Caco-2 (cell line): ENCODE results near the gene PGGHG. TPM values are rescaled to one million over a fixed set of nuclear protein-coding genes. Genes with fewer than 3 reads are reported as not detected.
A peak's percentile ranks its signal among the peaks of the same experiment; 100 is the strongest.
"Not testable (repeated sequence)": the region's sequence is repeated elsewhere in the genome, so short reads cannot be mapped to it uniquely, and the experiment has no call there.

Source experiments
- BruUV-seq: library from RNA; stranded (reverse); fragments of 400-500 nt; replicated peaks from 2 replicates; lab custom pipeline; 2021; lab: Mats Ljungman, UMichigan
- CTCF ChIA-PET: fragments of 300-600 bp; sonication (Branson Sonifier 250); formaldehyde crosslinking; loops from one replicate; lab custom pipeline; 2022; ENCODE audit warnings: antibody characterized with exemption; lab: Charles Lee
- POLR2A ChIA-PET: fragments of 300-600 bp; sonication (Branson Sonifier 250); formaldehyde crosslinking; loops from one replicate; lab custom pipeline; 2022; ENCODE audit warnings: antibody characterized with exemption; lab: Charles Lee
- DNase-seq, 2 experiments: peaks; one replicate each; pipeline versions ENCODE4 v3.0.0 to v3.0.0-alpha.2; 2020 to 2022
- H3K27me3 ChIP-seq: replicated peaks from 2 replicates; pipeline ENCODE4 v1.6.0; 2011; ENCODE audit warnings: low read length; ENCODE audit not compliant: control insufficient read depth, insufficient read depth
- H3K36me3 ChIP-seq: 2 replicates; pipeline ENCODE4 v1.5.1; 2011; ENCODE audit warnings: low read length; ENCODE audit not compliant: control insufficient read depth, insufficient read depth
- H3K4me1 ChIP-seq: fragments of 250-450 bp; sonication (Bioruptor Pico); 2 replicates; pipeline ENCODE4 v1.5.1; 2020; ENCODE audit warnings: mild to moderate bottlenecking
- H3K4me3 ChIP-seq: 2 replicates; pipeline ENCODE4 v1.5.1; 2011; ENCODE audit warnings: low read depth, mild to moderate bottlenecking, control low read depth, low read length
- H3K9me3 ChIP-seq: fragments of 250-450 bp; sonication (Bioruptor Pico); 2 replicates; pipeline ENCODE4 v1.5.1; 2020; ENCODE audit warnings: mild to moderate bottlenecking, moderate library complexity
- H3K27ac Mint-ChIP-seq: one replicate; pipeline ENCODE4 v1.8.0; 2022; ENCODE audit warnings: mixed read lengths; ENCODE audit not compliant: unreplicated experiment
- H3K27me3 Mint-ChIP-seq: one replicate; pipeline ENCODE4 v1.8.0; 2022; ENCODE audit warnings: mixed read lengths; ENCODE audit not compliant: insufficient read depth, unreplicated experiment
- H3K36me3 Mint-ChIP-seq: one replicate; pipeline ENCODE4 v1.8.0; 2022; ENCODE audit warnings: mild to moderate bottlenecking, mixed read lengths; ENCODE audit not compliant: insufficient read depth, unreplicated experiment
- H3K4me1 Mint-ChIP-seq: one replicate; pipeline ENCODE4 v1.8.0; 2022; ENCODE audit warnings: low read depth, mixed read lengths; ENCODE audit not compliant: unreplicated experiment
- H3K4me3 Mint-ChIP-seq: one replicate; pipeline ENCODE4 v1.8.0; 2022; ENCODE audit warnings: mild to moderate bottlenecking, moderate library complexity, mixed read lengths; ENCODE audit not compliant: unreplicated experiment
- H3K9me3 Mint-ChIP-seq: one replicate; pipeline ENCODE4 v1.8.0; 2022; ENCODE audit warnings: mixed read lengths; ENCODE audit not compliant: unreplicated experiment
- intact Hi-C: fragments of 100-400 bp; cut with micrococcal nuclease; formaldehyde crosslinking; loops from one replicate; pipeline ENCODE4 v1.10.0; 2022; ENCODE audit not compliant: unreplicated experiment
- total RNA-seq: library from RNA; stranded (reverse); gene quantifications from 2 replicates; pipeline ENCODE4 v1.2.3, GENCODE V29; 2022
- TF ChIP-seq, protein P1 (sequence below), 2 experiments: fragments of 200-600 bp in 1 of 2; IDR thresholded peaks; 1 replicate in 1 of 2; 2 replicates in 1 of 2; pipeline versions ENCODE4 v1.5.1 to v1.8.0; 2011 to 2022; ENCODE audit warnings: antibody characterized with exemption in 1 of 2, control low read depth in 1 of 2, inconsistent platforms in 1 of 2, low read depth in 1 of 2, low read length in 1 of 2, mild to moderate bottlenecking in 1 of 2, moderate library complexity in 1 of 2; ENCODE audit not compliant: insufficient read depth in 1 of 2, severe bottlenecking in 1 of 2, unreplicated experiment in 1 of 2

The PGGHG gene
- total RNA-seq, 1 experiment from 2014 or later: 59.6 TPM

DNA sequence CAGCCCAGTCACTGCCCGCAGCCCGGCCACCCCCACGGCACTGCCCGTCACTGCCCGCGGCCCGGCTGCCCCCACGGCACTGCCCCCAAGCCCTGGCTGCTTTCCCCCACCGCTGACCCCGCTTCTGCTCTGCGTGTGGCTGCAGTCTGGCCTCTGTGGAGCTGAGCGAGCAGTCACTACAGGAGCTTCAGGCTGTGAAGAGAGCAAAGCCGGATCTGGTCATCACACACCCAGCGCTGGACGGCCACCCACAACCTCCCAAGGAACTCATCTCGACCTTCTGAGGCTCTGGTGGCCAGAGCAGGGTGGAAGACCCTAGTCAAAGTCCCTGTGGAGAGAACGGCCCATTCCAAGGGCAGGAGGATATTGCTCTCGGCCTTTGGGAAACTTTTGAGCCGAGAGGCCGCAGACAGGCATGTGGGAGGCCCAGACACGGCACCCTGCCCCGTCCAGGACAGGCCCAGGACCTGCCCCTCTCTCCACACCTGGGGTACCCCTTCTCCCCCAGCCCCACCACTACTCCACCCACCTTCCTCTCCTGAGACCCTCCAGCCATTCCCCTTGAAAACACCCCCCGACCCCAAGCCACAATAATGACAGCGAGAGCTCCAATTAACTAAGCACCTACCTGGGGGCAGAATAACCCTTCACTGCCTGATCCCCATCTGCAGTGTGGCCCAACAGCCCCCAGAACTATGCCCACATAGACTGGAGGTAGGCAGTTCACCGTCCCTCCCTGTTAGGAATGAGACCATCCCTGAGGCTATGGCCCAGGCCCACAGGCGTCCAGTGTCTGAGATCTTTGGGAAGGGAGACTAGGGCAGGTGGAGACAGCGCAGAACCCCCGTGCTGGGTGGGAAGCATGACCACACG is 3.7 kb upstream of the PGGHG start:
- Histone ChIP-seq H3K9me3 (no peaks in the 10 kb centered on the region), H3K4me3 (no peak overlapping the region), H3K27me3 (peaks cover 5% of the 10 kb centered on the region), H3K36me3 (no peaks in the 10 kb centered on the region), H3K4me1 (peaks cover 18% of the 10 kb centered on the region)
- peaks cover 23% of the 10 kb centered on the region for H3K27me3 Mint-ChIP-seq
- CTCF ChIA-PET: interaction anchor here (0.6 kb wide), 1 partner anchor 126 kb away, joined by 4 read pairs; no protein-coding TSS in a partner anchor
- no TSS peak for BruUV-seq
- no peak overlapping the region for H3K27ac Mint-ChIP-seq
- intact Hi-C loops: no loop called here
- peaks cover 7% of the 10 kb centered on the region for H3K36me3 Mint-ChIP-seq
- H3K9me3 Mint-ChIP-seq: no peaks in the 10 kb centered on the region
- peaks cover 7% of the 10 kb centered on the region for H3K4me1 Mint-ChIP-seq
- POLR2A ChIA-PET: interaction anchor here (0.7 kb wide), 1 partner anchor 35 kb away, joined by 3 read pairs; no protein-coding TSS in a partner anchor
- peak in 1 of 2 experiments; percentile 33 for DNase-seq
- TF ChIP-seq, protein P1, sequence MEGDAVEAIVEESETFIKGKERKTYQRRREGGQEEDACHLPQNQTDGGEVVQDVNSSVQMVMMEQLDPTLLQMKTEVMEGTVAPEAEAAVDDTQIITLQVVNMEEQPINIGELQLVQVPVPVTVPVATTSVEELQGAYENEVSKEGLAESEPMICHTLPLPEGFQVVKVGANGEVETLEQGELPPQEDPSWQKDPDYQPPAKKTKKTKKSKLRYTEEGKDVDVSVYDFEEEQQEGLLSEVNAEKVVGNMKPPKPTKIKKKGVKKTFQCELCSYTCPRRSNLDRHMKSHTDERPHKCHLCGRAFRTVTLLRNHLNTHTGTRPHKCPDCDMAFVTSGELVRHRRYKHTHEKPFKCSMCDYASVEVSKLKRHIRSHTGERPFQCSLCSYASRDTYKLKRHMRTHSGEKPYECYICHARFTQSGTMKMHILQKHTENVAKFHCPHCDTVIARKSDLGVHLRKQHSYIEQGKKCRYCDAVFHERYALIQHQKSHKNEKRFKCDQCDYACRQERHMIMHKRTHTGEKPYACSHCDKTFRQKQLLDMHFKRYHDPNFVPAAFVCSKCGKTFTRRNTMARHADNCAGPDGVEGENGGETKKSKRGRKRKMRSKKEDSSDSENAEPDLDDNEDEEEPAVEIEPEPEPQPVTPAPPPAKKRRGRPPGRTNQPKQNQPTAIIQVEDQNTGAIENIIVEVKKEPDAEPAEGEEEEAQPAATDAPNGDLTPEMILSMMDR (IDR thresholded peaks at IDR 0.05; ENCODE audit: insufficient read depth in 1 of 2, low read depth in 1 of 2, low read length in 1 of 2, severe bottlenecking in 1 of 2, unreplicated experiment in 1 of 2): no peak
- H3K4me3 Mint-ChIP-seq: no peak overlapping the region

GRCh38 chr11:285894-286220 is 3.1 kb upstream of the PGGHG start:
- Histone ChIP-seq H3K9me3 (no peaks in the 10 kb centered on the region), H3K27me3 (peaks cover 5% of the 10 kb centered on the region), H3K36me3 (no peaks in the 10 kb centered on the region), H3K4me1 (peaks cover 12% of the 10 kb centered on the region), H3K4me3 (no peak overlapping the region)
- H3K9me3 Mint-ChIP-seq: no peaks in the 10 kb centered on the region
- TF ChIP-seq, protein P1 (IDR thresholded peaks at IDR 0.05; ENCODE audit: insufficient read depth in 1 of 2, low read depth in 1 of 2, low read length in 1 of 2, severe bottlenecking in 1 of 2, unreplicated experiment in 1 of 2): no peak
- CTCF ChIA-PET: no interaction called here
- intact Hi-C loops: no loop called here
- H3K27me3 Mint-ChIP-seq: peaks cover 21% of the 10 kb centered on the region
- POLR2A ChIA-PET: no interaction called here
- H3K4me1 Mint-ChIP-seq: peaks cover 7% of the 10 kb centered on the region
- peaks cover 7% of the 10 kb centered on the region for H3K36me3 Mint-ChIP-seq
- TSS peak; percentile 23 for BruUV-seq
- H3K4me3 Mint-ChIP-seq: no peak overlapping the region
- DNase-seq: no peak
- no peak overlapping the region for H3K27ac Mint-ChIP-seq

GRCh38 chr11:286977-287820 is 1.7 kb upstream of the PGGHG start:
- peak; percentile 41 to 79 for DNase-seq
- peak overlapping the region; percentile 51 for H3K4me3 ChIP-seq
- H3K4me3 Mint-ChIP-seq: peak overlapping the region; percentile 98
- H3K9me3 Mint-ChIP-seq, H3K27me3 ChIP-seq, BruUV-seq, H3K9me3 ChIP-seq, H3K4me1 Mint-ChIP-seq, H3K4me1 ChIP-seq, H3K36me3 ChIP-seq, intact Hi-C loops, H3K27me3 Mint-ChIP-seq, H3K36me3 Mint-ChIP-seq: not testable (repeated sequence)
- CTCF ChIA-PET: interaction anchor here (0.6 to 1.1 kb wide), 3 partner anchors 69 to 164 kb away, joined by 3 to 7 read pairs (median 5); no protein-coding TSS in a partner anchor
- peak overlapping the region; percentile 93 for H3K27ac Mint-ChIP-seq
- POLR2A ChIA-PET: interaction anchor here (0.8 to 1.3 kb wide), 2 partner anchors 80 to 219 kb away, joined by 3 read pairs; partner anchors contain the start of genes BET1L and RIC8A
